K562 (cell line): ENCODE measurements around the gene RALGAPA2. TPM values are rescaled to one million over a fixed set of nuclear protein-coding genes. Genes with fewer than 3 reads are reported as not detected.

Experiments
- ATAC-seq: fragments of 200-7000 bp; cut with Tn5 transposase; 3 replicates; pipeline ENCODE4 v1.9.1; 2020; ENCODE audit warnings: moderate library complexity
- BruUV-seq: library from RNA; stranded (reverse); fragments of 400-500 nt; replicated peaks from 2 replicates; lab custom pipeline; 2021; lab: Mats Ljungman, UMichigan
- CTCF ChIA-PET: fragments of 300-600 bp; formaldehyde crosslinking; extraction: SDS; loops from one replicate; lab custom pipeline; 2021; ENCODE audit warnings: low intra/inter-chr PET ratio; lab: Yijun Ruan, JAX
- POLR2A ChIA-PET: fragments of 300-600, 350-650 bp; sonication (Branson Sonifier 250); formaldehyde crosslinking; extraction: SDS; loops from one replicate; lab custom pipeline; 2021; ENCODE audit warnings: antibody characterized with exemption, inconsistent platforms; lab: Yijun Ruan, JAX
- DNase-seq, 4 experiments: peaks; one replicate each; pipeline versions ENCODE4 v3.0.0 to v3.0.0-alpha.2; 2011 to 2018; ENCODE audit warnings: low spot score in 3 of 4, mixed read lengths in 3 of 4; ENCODE audit errors: extremely low read depth in 1 of 4
- FAIRE-seq: peaks from 2 replicates; lab custom pipeline; 2011; peaks lifted over from hg19 to GRCh38; lab: Jason Lieb, UNC
- H2AFZ ChIP-seq: 2 replicates; pipeline ENCODE4 v1.6.0; 2011; ENCODE audit warnings: low read depth, low read length, control low read depth, inconsistent platforms
- H3K27ac ChIP-seq: fragments of 200-600 bp; 3 replicates; pipeline ENCODE4 v1.8.0; 2011; ENCODE audit warnings: low read depth, mild to moderate bottlenecking, control low read depth, inconsistent platforms, low read length, moderate library complexity, mixed read lengths; ENCODE audit errors: extremely low read depth
- H3K27me3 ChIP-seq, 2 experiments: fragments of 300-600 bp in 1 of 2; 2 replicates in 1 of 2; 3 replicates in 1 of 2; pipeline versions ENCODE4 v1.6.0 to v1.8.0; 2011; ENCODE audit warnings: inconsistent platforms in 2 of 2, low read length in 2 of 2, mild to moderate bottlenecking in 1 of 2, mixed read lengths in 1 of 2, moderate library complexity in 1 of 2; ENCODE audit not compliant: control insufficient read depth in 2 of 2, insufficient read depth in 2 of 2
- H3K36me3 ChIP-seq: fragments of 300-600 bp; 3 replicates; pipeline ENCODE4 v1.8.0; 2011; ENCODE audit warnings: mild to moderate bottlenecking, low read length, inconsistent platforms; ENCODE audit not compliant: control insufficient read depth, insufficient read depth
- H3K4me1 ChIP-seq, 2 experiments: fragments of 200-600 bp in 1 of 2; replicated peaks in 1 of 2; 2 replicates in 1 of 2; 3 replicates in 1 of 2; pipeline versions ENCODE4 v1.5.1 to v1.8.0; 2011; ENCODE audit warnings: inconsistent platforms in 2 of 2, low read length in 2 of 2, mild to moderate bottlenecking in 1 of 2, mixed read lengths in 1 of 2, moderate library complexity in 1 of 2; ENCODE audit not compliant: control insufficient read depth in 2 of 2, insufficient read depth in 2 of 2
- H3K4me2 ChIP-seq: 2 replicates; pipeline ENCODE4 v1.6.1; 2011; ENCODE audit warnings: low read length, control low read depth, inconsistent platforms, mixed read lengths; ENCODE audit not compliant: insufficient read depth
- H3K4me3 ChIP-seq: fragments of 200-600 bp; sonication (generic), shearing (Covaris generic); 2 replicates; pipeline ENCODE4 v1.5.1; 2016; ENCODE audit warnings: control low read depth, inconsistent platforms
- H3K79me2 ChIP-seq: fragments of 200-600 bp; 3 replicates; pipeline ENCODE4 v1.8.0; 2011; ENCODE audit warnings: low read length, inconsistent platforms; ENCODE audit not compliant: control insufficient read depth, insufficient read depth
- H3K9ac ChIP-seq, 2 experiments: 2 replicates each; pipeline versions ENCODE4 v1.6.0 to v1.6.1; 2011; ENCODE audit warnings: low read depth in 2 of 2, low read length in 2 of 2, control low read depth in 1 of 2, inconsistent platforms in 1 of 2, mild to moderate bottlenecking in 1 of 2, mixed read lengths in 1 of 2; ENCODE audit not compliant: insufficient read depth in 1 of 2
- H3K9me1 ChIP-seq: one replicate; pipeline ENCODE4 v1.6.0; 2011; ENCODE audit warnings: inconsistent platforms, mild to moderate bottlenecking, low read length, moderate library complexity; ENCODE audit not compliant: control insufficient read depth, insufficient read depth
- H3K9me3 ChIP-seq: replicated peaks from 2 replicates; pipeline ENCODE4 v1.5.1; 2011; ENCODE audit warnings: low read depth, low read length, inconsistent platforms; ENCODE audit not compliant: control insufficient read depth, insufficient read depth
- H4K20me1 ChIP-seq: replicated peaks from 2 replicates; pipeline ENCODE4 v1.6.1; 2011; ENCODE audit warnings: low read length, inconsistent platforms, mixed read lengths; ENCODE audit not compliant: control insufficient read depth, insufficient read depth
- CSDE1 ChIP-seq, 2 experiments: fragments of 450-650 bp; IDR thresholded peaks; 2 replicates each; pipeline ENCODE4 v1.6.1; 2016; ENCODE audit warnings: mild to moderate bottlenecking in 1 of 2
- KHSRP ChIP-seq: fragments of 450-650 bp; IDR thresholded peaks from 2 replicates; pipeline ENCODE4 v1.6.1; 2017
- PPARD ChIP-seq: fragments of 250-450 bp; sonication (Bioruptor Pico); IDR thresholded peaks from 2 replicates; pipeline ENCODE4 v1.8.0; 2022; ENCODE audit warnings: inconsistent platforms, mild to moderate bottlenecking, moderate library complexity
- SIN3B ChIP-seq: fragments of 450-650 bp; IDR thresholded peaks from 2 replicates; pipeline ENCODE4 v1.6.1; 2017; ENCODE audit warnings: low read depth, mild to moderate bottlenecking, moderate library complexity
- ZBTB17 ChIP-seq: fragments of 450-650 bp; formaldehyde crosslinking; IDR thresholded peaks from 2 replicates; pipeline ENCODE4 v1.4.0; 2020; ENCODE audit warnings: mild to moderate bottlenecking
- ZBTB7A ChIP-seq: IDR thresholded peaks from 2 replicates; pipeline ENCODE4 v1.6.1; 2011; ENCODE audit warnings: low read depth, mild to moderate bottlenecking, low read length, moderate library complexity, borderline replicate concordance; ENCODE audit not compliant: control insufficient read depth
- ZFPM2 ChIP-seq: fragments of 250-450 bp; sonication (Bioruptor Pico); IDR thresholded peaks from 2 replicates; pipeline ENCODE4 v1.5.1; 2022; ENCODE audit warnings: mild to moderate bottlenecking
- ZNF444 ChIP-seq: fragments of 250-450 bp; sonication (Bioruptor Pico); IDR thresholded peaks from 2 replicates; pipeline ENCODE4 v1.4.0; 2020; ENCODE audit warnings: mild to moderate bottlenecking, moderate library complexity
- WGBS: fragments of 100-300 bp; shearing (Covaris generic); methylation state at CpG from one replicate; pipeline ENCODE4 v1.1.6; 2016; ENCODE audit warnings: low coverage, mixed read lengths; ENCODE audit not compliant: insufficient coverage; ENCODE audit errors: missing lambda C conversion rate; 5-methylcytosine and 5-hydroxymethylcytosine counted together
- in situ Hi-C: fragments of 300-500 bp; cut with MboI; formaldehyde crosslinking; loops from 4 replicates; pipeline ENCODE4 v1.15.0; 2018; ENCODE audit warnings: inconsistent platforms, mixed read lengths
- intact Hi-C: fragments of 100-400 bp; cut with micrococcal nuclease; formaldehyde crosslinking; loops from 2 replicates; pipeline ENCODE4 v1.14.2; 2022
- polyA plus RNA-seq, 8 experiments: library from polyadenylated mRNA; depleted of rRNA in 4 of 8; stranded (reverse) in 5 of 8; unstranded in 3 of 8; fragments of >200 nt; fragmentation: Nextera tagmentation in 2 of 8; fragmentation: Illumina TruSeq in 1 of 8; extraction: Ambion mirVana in 2 of 8; extraction: Trizol in 1 of 8; gene quantifications; 2 replicates each; pipeline versions ENCODE4 v1.2.1 to v1.2.3, GENCODE V29; 2011 to 2014; ENCODE audit warnings: inconsistent platforms in 1 of 8, missing spikeins in 1 of 8
- total RNA-seq, 7 experiments: library from RNA; depleted of rRNA in 6 of 7; stranded (reverse); fragments of >200 nt in 6 of 7; fragmentation: Illumina TruSeq in 2 of 7; extraction: Trizol in 2 of 7; gene quantifications; 2 replicates each; pipeline versions ENCODE4 v1.2.1 to v1.2.3, GENCODE V29; 2011 to 2021; ENCODE audit warnings: low replicate concordance in 1 of 7

RALGAPA2 gene
- total and polyA plus RNA-seq, 9 of the 15 experiments (the other 6 are each of a cell fraction or from before 2014, with no cell fraction given): 0.35 to 2.7 (median 1.4) TPM

- H3K9me1 ChIP-seq: no peaks in the 10 kb centered on the region
- ATAC-seq: no peak
- no peaks in the 10 kb centered on the region for H3K36me3 ChIP-seq
- WGBS: 0% methylated on average over 3 of the region's 3 CpGs
- POLR2A ChIA-PET: no interaction called here
- BruUV-seq: no TSS peak
- H3K4me2 ChIP-seq: no peak overlapping the region
- H3K79me2 ChIP-seq: no peaks in the 10 kb centered on the region
- intact Hi-C loops: no loop called here
- no peaks in the 10 kb centered on the region for H4K20me1 ChIP-seq
- CTCF ChIA-PET: no interaction called here
- H3K27ac ChIP-seq: no peak overlapping the region
- FAIRE-seq: no peak
- DNase-seq: no peak
- H2AFZ ChIP-seq: no peak overlapping the region
- H3K27me3 ChIP-seq: peaks cover 0 to 4% of the 10 kb centered on the region in 2 experiments; a peak in 1 of 5 replicates
- TF ChIP-seq CSDE1 (IDR thresholded peaks at IDR 0.05) (no peak), KHSRP (no peak), ZFPM2 (CRISPR knock-in tag) (no peak), ZBTB7A (no peak), ZBTB17 (CRISPR knock-in tag) (no peak), PPARD (CRISPR knock-in tag) (no peak), SIN3B (no peak), ZNF444 (CRISPR knock-in tag) (no peak)
- TF ChIP-seq, all 486 proteins: peak for 0
- Histone ChIP-seq H3K9me3 (no peaks in the 10 kb centered on the region), H3K4me3 (no peak overlapping the region), H3K4me1 (no peaks in the 10 kb centered on the region), H3K9ac (no peak overlapping the region)
- in situ Hi-C loops: no loop called here
Measured at GRCh38 chr20:20428067-20428466, 284.4 kb downstream of the RALGAPA2 start.
